Progenitor cell of endocrine pancreas (in vitro differentiated cells): ENCODE results near the gene SDHAF1. TPM values are rescaled to one million over a fixed set of nuclear protein-coding genes. Genes with fewer than 3 reads are reported as not detected.

Experiments
- DNase-seq: peaks from one replicate; pipeline ENCODE4 v3.0.0; 2021; ENCODE audit warnings: low spot score; ENCODE audit not compliant: unreplicated experiment
- H3K27ac Mint-ChIP-seq: 2 replicates; pipeline ENCODE4 v1.8.0; 2021; ENCODE audit warnings: mild to moderate bottlenecking, moderate library complexity, mixed read lengths
- H3K27me3 Mint-ChIP-seq: 2 replicates; pipeline ENCODE4 v1.8.0; 2021; ENCODE audit warnings: mixed read lengths
- H3K36me3 Mint-ChIP-seq: 2 replicates; pipeline ENCODE4 v1.8.0; 2022; ENCODE audit warnings: mixed read lengths; ENCODE audit not compliant: insufficient read depth
- H3K4me1 Mint-ChIP-seq: 2 replicates; pipeline ENCODE4 v1.8.0; 2021; ENCODE audit warnings: low read depth, mixed read lengths
- H3K4me3 Mint-ChIP-seq: 2 replicates; pipeline ENCODE4 v1.8.0; 2021; ENCODE audit warnings: low read depth, mild to moderate bottlenecking, moderate library complexity, mixed read lengths
- H3K9me3 Mint-ChIP-seq: 2 replicates; pipeline ENCODE4 v1.8.0; 2021; ENCODE audit warnings: low read depth, mixed read lengths
- total RNA-seq: library from RNA; stranded (reverse); gene quantifications from 2 replicates; pipeline ENCODE4 v1.2.1, GENCODE V29; 2021
- TF ChIP-seq, protein P1 (sequence below): fragments of 200-600 bp; sonication (generic); IDR thresholded peaks from one replicate; pipeline ENCODE4 v1.5.0; 2021; ENCODE audit warnings: antibody characterized with exemption, mild to moderate bottlenecking; ENCODE audit not compliant: unreplicated experiment

The SDHAF1 gene
- total RNA-seq, 1 donor from 2014 or later: 14.4 TPM

DNA sequence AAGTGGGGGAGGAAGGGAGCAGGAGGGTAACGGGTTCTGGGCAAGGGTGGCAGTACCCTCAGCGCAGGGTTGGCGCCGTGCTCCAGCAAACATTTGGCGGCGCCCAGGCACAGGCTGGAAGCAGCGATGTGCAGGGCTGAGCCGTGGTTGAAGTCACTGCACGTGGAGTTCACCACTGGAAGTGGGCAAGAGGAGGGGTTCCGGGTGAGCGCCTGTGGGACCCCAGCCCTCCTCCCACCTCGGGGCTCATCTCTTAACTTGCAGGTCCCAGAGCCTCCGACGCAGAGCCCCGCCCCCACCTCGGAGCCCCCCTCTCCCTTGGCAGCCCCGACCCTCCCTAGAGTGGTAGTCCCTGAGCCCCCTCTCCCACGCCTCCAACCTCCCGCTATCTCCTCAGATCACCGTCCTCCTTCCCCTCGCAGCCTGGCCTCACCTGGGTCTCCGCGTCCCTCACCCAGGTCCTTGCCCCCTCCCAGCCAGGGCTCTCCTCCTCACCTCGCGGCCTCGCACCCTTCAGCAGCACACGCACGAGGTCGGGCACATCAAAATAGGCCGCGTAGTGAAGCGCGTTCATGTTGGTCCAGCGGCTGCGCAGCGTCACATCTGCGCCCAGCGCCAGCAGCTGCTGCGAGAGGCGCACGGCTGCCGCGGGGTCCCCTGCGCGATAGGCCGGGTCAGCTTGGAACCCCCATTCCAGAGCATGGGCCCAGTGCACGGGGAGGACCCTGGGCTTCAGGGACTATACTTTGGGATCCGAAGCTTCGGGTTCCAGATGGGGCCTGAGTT, 31.3 kb downstream of the SDHAF1 start:
- Mint-ChIP-seq H3K27me3 (no peaks in the 10 kb centered on the region), H3K27ac (no peak overlapping the region), H3K9me3 (no peaks in the 10 kb centered on the region), H3K36me3 (peaks cover 5% of the 10 kb centered on the region), H3K4me3 (no peak overlapping the region), H3K4me1 (peaks cover 1% of the 10 kb centered on the region)
- TF ChIP-seq, protein P1, sequence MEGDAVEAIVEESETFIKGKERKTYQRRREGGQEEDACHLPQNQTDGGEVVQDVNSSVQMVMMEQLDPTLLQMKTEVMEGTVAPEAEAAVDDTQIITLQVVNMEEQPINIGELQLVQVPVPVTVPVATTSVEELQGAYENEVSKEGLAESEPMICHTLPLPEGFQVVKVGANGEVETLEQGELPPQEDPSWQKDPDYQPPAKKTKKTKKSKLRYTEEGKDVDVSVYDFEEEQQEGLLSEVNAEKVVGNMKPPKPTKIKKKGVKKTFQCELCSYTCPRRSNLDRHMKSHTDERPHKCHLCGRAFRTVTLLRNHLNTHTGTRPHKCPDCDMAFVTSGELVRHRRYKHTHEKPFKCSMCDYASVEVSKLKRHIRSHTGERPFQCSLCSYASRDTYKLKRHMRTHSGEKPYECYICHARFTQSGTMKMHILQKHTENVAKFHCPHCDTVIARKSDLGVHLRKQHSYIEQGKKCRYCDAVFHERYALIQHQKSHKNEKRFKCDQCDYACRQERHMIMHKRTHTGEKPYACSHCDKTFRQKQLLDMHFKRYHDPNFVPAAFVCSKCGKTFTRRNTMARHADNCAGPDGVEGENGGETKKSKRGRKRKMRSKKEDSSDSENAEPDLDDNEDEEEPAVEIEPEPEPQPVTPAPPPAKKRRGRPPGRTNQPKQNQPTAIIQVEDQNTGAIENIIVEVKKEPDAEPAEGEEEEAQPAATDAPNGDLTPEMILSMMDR: no peak
- no peak for DNase-seq

DNA sequence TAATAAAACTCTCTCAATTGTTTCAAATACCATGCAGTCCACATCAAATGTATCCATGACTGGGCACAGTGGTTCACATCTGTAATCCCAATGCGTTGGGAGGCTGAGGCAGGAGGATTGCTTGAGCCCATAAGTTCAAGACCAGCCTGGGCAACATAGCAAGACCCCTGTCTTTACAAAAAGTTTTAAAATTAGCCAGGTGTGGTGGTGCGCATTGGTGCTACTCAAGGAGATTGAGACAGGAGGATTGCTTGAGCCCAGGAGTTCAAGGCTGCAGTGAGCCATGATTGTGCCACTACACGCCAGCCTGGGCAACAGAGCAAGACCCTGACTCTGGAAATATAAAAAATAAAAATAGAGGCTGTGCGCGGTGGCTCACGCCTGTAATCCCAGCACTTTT, 32.7 kb downstream of the SDHAF1 start:
- Mint-ChIP-seq H3K27me3 (no peaks in the 10 kb centered on the region), H3K36me3 (peaks cover 5% of the 10 kb centered on the region), H3K27ac (no peak overlapping the region), H3K4me3 (no peak overlapping the region), H3K9me3 (no peaks in the 10 kb centered on the region), H3K4me1 (peaks cover 5% of the 10 kb centered on the region)
- TF ChIP-seq, protein P1: no peak
- no peak for DNase-seq

DNA sequence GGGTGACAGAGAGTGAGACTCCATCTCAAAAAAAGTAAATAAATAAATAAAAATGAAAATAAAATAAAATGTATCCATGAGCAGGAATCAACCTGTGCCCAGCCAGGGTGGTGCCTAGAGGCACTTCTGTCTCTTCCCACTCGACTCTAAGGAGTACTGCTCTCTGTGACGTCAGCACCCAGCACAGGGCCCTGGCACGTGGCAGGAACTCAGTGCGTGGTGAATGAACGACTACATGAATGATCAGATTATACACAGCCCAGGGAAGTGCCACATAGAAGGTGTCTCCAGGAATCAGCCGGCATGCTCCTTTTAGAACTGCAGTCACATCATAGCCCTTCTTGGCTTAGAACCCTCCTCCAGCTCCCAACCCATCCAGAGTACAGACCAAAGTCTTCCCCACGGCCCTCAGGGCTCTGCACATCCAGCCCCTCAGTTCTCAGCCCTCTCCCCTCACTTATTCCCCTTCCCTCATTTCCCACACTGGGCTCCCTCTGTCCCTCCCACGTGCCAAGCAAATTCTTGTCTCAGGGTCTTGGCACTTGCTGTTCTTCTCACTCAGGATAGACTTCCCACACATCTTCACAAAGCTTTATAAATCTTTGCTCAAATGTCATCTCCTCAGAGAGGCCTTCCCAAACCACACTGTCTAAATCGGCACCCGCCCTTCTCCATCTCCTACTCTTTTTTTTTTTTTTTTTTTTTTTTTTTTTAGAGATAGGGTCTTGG, 33.5 kb downstream of the SDHAF1 start:
- Mint-ChIP-seq H3K27me3 (no peaks in the 10 kb centered on the region), H3K4me1 (peaks cover 5% of the 10 kb centered on the region), H3K4me3 (no peak overlapping the region), H3K9me3 (no peaks in the 10 kb centered on the region), H3K27ac (no peak overlapping the region), H3K36me3 (peaks cover 5% of the 10 kb centered on the region)
- TF ChIP-seq, protein P1: no peak
- no peak for DNase-seq

DNA sequence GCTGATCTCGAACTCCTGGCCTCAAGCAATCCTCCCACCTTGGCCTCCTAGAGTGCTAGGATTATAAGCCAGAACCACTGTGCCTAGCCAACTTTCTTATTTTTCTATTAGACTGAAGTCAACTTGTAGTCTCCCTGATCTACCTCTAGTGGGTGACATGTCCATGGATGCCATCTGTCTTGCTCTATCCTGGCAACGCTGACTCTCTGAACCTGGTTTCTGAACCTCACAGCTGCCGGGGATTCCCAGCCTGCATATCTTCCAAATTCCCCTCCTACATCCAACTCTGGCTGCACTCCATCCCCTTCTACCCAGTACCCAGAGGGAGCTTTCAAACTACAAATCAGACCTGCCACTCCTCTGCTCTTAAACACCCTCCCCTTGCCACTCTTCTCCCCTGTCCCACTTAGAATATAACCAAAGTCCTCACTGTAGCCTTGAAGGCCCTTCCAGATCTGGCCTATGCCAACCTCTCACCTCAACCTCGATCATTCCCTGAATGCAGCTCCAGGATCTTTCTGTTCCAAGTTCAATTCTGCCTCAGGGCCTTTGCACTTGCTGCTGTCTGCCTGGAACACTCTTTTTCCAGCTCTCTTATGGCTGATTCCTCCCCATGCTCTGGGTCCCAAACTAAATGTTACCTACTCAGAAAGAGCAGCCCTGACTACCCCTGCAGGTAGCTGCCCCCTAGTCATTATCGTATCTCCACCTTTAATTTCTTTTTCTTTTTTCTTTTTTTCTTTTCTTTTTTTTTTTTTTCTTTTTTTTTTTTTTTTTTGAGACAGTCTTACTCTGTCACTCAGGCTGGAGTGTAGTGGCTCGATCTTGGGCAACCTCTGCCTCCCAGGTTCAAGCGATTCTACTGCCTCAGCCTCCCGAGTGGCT, 35.5 kb downstream of the SDHAF1 start:
- H3K4me3 Mint-ChIP-seq: no peak overlapping the region
- no peaks in the 10 kb centered on the region for H3K27me3 Mint-ChIP-seq
- no peak for DNase-seq

More for the DNA sequence above, 35.5 kb downstream of the SDHAF1 start:
- Mint-ChIP-seq H3K27ac (no peak overlapping the region), H3K9me3 (no peaks in the 10 kb centered on the region), H3K4me1 (peaks cover 5% of the 10 kb centered on the region), H3K36me3 (peaks cover 6% of the 10 kb centered on the region)
- TF ChIP-seq, protein P1: no peak
